Activated T-cell treated with anti-CD3 and anti-CD28 coated beads, Interleukin-2, amount 50 U/mL, for 24 hours (primary cell): Measurements from ENCODE around the gene LY6G6F.
A peak's percentile ranks its signal among the peaks of the same experiment; 100 is the strongest.

ENCODE experiments used
- DNase-seq: peaks from one replicate; pipeline ENCODE4 v3.0.0-alpha.2; 2020
- H3K27ac Mint-ChIP-seq: 2 replicates; pipeline ENCODE4 v1.8.0; 2020; ENCODE audit warnings: mild to moderate bottlenecking, mixed read lengths
- H3K27me3 Mint-ChIP-seq: 2 replicates; pipeline ENCODE4 v1.8.0; 2020; ENCODE audit warnings: mixed read lengths
- H3K36me3 Mint-ChIP-seq: 2 replicates; pipeline ENCODE4 v1.8.0; 2020; ENCODE audit warnings: low read depth, mixed read lengths
- H3K4me1 Mint-ChIP-seq: 2 replicates; pipeline ENCODE4 v1.8.0; 2020; ENCODE audit warnings: low read depth, mixed read lengths
- H3K4me3 Mint-ChIP-seq: 2 replicates; pipeline ENCODE4 v1.8.0; 2020; ENCODE audit warnings: mild to moderate bottlenecking, moderate library complexity, mixed read lengths
- H3K9me3 Mint-ChIP-seq: 2 replicates; pipeline ENCODE4 v1.8.0; 2020; ENCODE audit warnings: mixed read lengths

The LY6G6F gene

DNA sequence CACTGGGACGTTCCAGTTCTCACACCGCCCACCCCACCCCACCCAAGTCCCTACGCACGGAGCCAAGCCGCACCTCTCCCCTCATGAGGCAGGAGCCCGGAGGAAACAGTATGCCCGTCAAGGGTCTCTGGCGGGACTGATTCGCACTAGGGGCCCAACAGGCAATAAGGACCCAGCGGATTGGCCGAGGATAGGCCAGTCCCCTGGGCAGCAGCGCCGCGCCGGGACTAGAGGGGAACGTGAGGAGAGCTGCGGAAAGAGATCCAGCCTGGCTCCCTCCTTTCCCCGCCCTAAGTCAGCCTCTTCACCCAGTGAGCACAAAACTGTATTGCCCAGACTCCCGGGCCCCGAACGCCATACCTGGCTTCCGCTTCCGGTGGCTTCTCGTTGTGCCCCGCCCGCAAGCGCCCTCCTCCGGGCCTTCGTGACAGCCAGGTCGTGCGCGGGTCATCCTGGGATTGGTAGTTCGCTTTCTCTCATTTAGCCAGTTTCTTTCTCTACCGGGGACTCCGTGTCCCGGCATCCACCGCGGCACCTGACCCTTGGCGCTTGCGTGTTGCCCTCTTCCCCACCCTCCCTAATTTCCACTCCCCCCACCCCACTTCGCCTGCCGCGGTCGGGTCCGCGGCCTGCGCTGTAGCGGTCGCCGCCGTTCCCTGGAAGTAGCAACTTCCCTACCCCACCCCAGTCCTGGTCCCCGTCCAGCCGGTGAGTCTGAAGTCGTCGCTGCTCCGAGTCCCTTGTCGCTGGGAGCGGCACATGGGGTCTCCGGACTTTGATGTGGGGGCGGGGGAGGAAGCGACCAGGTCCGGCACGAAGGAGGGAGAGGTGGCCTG lies 40.9 kb upstream of the LY6G6F start, which contains the start of gene CSNK2B:
Gene CSNK2B, plus strand, starts transcription at position 580 of the 836 bp plus-strand sequence. CDS start 752 bp downstream, outside the sequence.
- H3K4me3 Mint-ChIP-seq = peak within 1 kb of the TSS; percentile 89
- no peaks in the 10 kb centered on the region for H3K9me3 Mint-ChIP-seq
- peaks cover 74% of the 10 kb centered on the region for H3K4me1 Mint-ChIP-seq
- no peaks in the 10 kb centered on the region for H3K27me3 Mint-ChIP-seq
- DNase-seq = peak; percentile 97
- peak within 1 kb of the TSS; percentile 97 for H3K27ac Mint-ChIP-seq
- peaks cover 100% of the 10 kb centered on the region for H3K36me3 Mint-ChIP-seq

DNA sequence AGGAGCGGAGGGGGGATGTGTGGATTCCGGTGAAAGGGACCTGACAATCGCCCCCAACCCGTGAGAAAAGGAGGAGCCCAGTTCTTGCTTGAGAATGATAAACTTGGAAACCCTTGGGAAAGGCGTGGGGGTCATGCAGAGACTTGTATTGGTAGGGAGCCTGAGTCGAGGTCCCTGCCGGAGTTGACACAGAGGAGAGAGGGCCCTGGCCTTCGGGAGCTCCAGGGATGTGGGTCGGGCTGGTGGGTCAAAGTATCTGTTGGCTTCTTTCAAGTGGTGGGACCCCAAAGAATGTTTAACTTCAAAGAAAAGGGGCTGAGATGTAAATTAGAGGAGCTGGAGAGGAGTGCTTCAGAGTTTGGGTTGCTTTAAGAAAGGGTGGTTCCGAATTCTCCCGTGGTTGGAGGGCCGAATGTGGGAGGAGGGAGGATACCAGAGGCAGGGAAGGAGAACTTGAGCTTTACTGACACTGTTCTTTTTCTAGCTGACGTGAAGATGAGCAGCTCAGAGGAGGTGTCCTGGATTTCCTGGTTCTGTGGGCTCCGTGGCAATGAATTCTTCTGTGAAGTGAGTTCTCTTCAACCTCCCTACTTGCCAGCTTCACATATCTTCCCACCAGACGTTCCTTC lies 40.2 kb upstream of the LY6G6F start:
- no peaks in the 10 kb centered on the region for H3K27me3 Mint-ChIP-seq
- no peaks in the 10 kb centered on the region for H3K9me3 Mint-ChIP-seq
- H3K4me3 Mint-ChIP-seq = peak overlapping the region; percentile 89
- peaks cover 67% of the 10 kb centered on the region for H3K4me1 Mint-ChIP-seq
- DNase-seq = no peak
- peaks cover 100% of the 10 kb centered on the region for H3K36me3 Mint-ChIP-seq
- peak overlapping the region; percentile 97 for H3K27ac Mint-ChIP-seq

DNA sequence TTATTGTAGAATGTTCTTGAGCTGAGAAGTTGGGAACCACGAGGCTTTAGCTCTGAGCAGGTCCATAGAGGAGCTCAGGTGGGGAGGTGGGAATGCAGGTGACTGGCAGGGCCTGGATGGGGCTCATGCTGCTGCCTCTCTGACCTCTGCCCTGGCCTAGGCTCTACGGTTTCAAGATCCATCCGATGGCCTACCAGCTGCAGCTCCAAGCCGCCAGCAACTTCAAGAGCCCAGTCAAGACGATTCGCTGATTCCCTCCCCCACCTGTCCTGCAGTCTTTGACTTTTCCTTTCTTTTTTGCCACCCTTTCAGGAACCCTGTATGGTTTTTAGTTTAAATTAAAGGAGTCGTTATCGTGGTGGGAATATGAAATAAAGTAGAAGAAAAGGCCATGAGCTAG lies 37.0 kb upstream of the LY6G6F start, which contains the start of gene LY6G5B:
Gene LY6G5B, plus strand, starts transcription at position 301 of the 400 bp plus-strand sequence. CDS start 975 bp downstream, outside the sequence.
- H3K4me1 Mint-ChIP-seq = peaks cover 38% of the 10 kb centered on the region
- DNase-seq = no peak
- no peak within 1 kb of the TSS for H3K4me3 Mint-ChIP-seq
- H3K9me3 Mint-ChIP-seq = no peaks in the 10 kb centered on the region
- H3K27me3 Mint-ChIP-seq = no peaks in the 10 kb centered on the region
- peaks cover 95% of the 10 kb centered on the region for H3K36me3 Mint-ChIP-seq
- peak within 1 kb of the TSS; percentile 79 for H3K27ac Mint-ChIP-seq

DNA sequence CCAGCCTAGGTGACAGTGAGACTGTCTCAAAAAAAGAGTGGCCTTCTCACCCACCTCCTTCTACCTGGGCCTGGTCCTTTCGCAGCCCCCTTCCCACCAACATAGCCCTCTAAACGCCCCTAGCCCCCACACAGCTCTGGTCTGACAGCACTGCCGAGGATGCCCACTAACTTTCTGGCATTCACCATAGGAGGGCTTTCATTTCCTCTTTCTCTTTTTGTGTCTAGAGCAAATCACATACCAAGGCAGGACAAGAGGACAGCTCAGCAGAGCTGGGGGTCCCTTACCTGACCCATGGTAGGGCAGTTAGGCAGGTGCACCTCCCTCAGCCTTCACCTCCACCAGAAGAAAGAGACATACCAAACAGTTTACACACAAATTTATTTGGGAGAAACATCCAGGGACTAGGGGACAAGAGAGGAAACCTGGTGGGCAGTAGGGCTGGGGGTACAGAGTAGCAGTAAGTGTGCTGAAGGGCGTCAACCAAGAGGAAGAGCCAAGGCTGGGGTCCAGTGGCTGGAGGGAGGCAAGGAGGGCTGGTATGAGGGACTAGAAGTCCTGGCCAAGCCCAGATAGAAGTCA lies 30.3 kb upstream of the LY6G6F start:
- no peak for DNase-seq
- Mint-ChIP-seq H3K27ac (peak overlapping the region; percentile 9), H3K4me1 (peaks cover 14% of the 10 kb centered on the region), H3K27me3 (no peaks in the 10 kb centered on the region), H3K9me3 (no peaks in the 10 kb centered on the region), H3K36me3 (peaks cover 37% of the 10 kb centered on the region), H3K4me3 (no peak overlapping the region)

DNA sequence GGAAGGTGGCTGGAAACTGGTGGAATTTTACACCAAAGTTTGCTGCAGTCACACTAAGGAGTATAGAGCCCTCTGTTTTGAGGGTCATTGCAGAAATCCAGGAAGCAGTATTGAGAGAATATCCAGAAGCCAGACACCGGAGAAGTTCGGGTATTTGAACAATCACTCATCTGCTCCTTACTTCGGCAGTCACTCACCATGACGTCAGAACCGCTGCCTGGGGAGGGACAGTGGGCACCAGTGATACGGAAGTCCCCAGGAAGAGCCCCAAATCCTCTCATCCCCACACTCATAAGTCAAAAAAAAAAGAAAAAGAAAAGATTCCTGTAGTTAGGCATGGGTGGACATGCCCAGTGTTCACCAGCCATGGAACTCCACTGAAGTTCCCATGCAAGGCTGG lies 29.8 kb upstream of the LY6G6F start:
- no peaks in the 10 kb centered on the region for H3K9me3 Mint-ChIP-seq
- no peaks in the 10 kb centered on the region for H3K27me3 Mint-ChIP-seq
- no peak for DNase-seq
- H3K36me3 Mint-ChIP-seq = peaks cover 32% of the 10 kb centered on the region
- H3K4me3 Mint-ChIP-seq = no peak overlapping the region
- no peak overlapping the region for H3K27ac Mint-ChIP-seq
- peaks cover 19% of the 10 kb centered on the region for H3K4me1 Mint-ChIP-seq

DNA sequence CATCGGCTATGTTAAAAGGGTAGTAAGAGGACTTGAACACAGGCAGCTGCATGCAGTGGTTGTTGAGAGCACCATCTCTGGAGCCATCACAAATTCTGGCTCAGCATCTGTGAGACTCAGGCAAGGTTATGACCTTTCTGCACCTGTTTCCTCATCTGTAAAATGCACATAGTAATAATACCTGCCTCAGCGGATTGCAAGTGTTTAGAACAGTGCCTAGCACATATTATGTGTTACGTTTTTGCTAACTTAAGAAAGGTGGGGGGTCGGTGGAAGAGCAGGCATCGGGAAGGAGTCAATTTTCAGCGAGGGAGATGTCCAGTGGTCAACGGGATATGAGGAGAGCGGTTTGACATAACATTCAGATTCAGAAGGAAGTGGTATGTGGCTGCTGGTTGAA lies 28.7 kb upstream of the LY6G6F start:
- H3K36me3 Mint-ChIP-seq = peaks cover 21% of the 10 kb centered on the region
- H3K9me3 Mint-ChIP-seq = no peaks in the 10 kb centered on the region
- H3K27me3 Mint-ChIP-seq = no peaks in the 10 kb centered on the region
- no peak overlapping the region for H3K27ac Mint-ChIP-seq
- no peak overlapping the region for H3K4me3 Mint-ChIP-seq
- H3K4me1 Mint-ChIP-seq = peaks cover 20% of the 10 kb centered on the region
- no peak for DNase-seq

DNA sequence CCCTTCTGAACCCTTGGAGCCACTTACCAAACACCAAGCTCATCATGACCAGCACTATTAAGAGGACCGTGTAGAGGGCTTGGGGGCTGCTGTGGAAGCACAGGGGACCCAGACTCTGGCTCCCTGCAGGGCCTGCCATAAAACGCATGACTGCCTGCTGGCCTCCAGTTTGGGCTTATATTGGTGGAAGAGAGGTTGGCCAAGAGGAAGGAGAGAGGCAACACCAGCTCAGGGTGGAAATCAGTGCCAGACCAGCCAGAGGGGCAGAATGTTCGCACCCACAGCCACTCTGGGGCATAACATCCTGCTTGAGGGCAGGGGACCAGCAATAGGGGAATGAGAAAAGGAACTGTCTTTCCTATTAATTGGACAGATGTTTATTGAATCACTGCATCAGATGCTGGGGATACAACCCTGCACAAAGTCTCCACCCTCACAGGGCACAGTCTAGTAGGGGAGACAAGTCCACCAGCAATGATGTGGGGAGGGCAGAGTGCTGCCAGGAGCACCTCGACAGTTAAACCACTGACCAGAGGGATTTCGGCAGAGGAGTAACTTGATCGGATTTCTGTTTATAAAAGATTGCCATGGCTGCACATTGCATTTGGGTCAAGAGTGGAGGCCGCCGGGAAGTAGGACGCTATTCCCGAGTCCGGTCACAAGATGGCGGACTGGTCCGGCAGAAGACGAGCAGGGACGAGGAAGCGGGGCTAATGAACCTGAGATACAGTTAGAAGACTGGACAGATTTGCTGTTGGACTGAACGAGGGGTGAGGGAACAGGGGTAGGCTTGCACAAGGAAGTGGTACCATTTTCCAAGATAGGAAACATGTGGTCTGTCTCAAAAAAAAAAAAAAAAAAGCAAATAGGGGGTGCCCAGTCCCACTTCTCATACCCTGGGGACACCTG lies 26.2 kb upstream of the LY6G6F start, which contains the start of gene LY6G5C:
Gene LY6G5C, minus strand, starts transcription at position 842 of the 909 bp plus-strand sequence. Its CDS starts 694 bp downstream, at position 148.
- peak within 1 kb of the TSS; percentile 79 for H3K4me3 Mint-ChIP-seq
- peaks cover 13% of the 10 kb centered on the region for H3K36me3 Mint-ChIP-seq
- peak within 1 kb of the TSS; percentile 75 for H3K27ac Mint-ChIP-seq

DNA sequence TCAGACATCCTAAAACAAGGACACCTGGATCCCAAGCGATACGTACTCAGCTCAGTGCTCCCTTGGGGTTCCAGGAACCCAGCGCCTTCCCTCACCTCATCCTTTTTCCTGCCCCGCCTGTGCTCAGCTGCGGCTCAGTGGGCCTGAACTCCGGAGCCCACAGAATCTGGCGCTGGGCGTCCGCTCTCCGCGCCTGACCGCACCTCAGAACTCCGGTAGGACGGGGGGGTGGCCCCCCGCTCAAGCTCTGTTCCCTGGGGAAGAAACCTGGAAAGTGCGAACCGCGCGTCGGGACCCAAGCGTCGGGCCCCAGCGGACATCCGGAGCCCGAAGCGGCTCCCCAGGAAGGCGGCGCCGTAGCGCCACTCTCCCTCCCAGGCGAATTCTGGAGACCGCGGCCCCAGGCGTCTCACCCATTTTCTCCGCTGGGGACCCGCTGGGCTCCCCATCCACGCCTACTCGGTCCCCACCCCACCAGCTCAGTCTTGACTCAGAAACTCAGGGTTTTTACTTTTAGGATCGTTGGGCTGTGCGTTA lies 25.5 kb upstream of the LY6G6F start:
- Mint-ChIP-seq H3K36me3 (peaks cover 18% of the 10 kb centered on the region), H3K4me1 (peaks cover 20% of the 10 kb centered on the region), H3K4me3 (peak overlapping the region; percentile 79)

More for the DNA sequence above, 26.2 kb upstream of the LY6G6F start, which contains the start of gene LY6G5C:
- Mint-ChIP-seq H3K4me1 (peaks cover 20% of the 10 kb centered on the region), H3K27me3 (no peaks in the 10 kb centered on the region), H3K9me3 (no peaks in the 10 kb centered on the region)
- DNase-seq = peak; percentile 77

DNA sequence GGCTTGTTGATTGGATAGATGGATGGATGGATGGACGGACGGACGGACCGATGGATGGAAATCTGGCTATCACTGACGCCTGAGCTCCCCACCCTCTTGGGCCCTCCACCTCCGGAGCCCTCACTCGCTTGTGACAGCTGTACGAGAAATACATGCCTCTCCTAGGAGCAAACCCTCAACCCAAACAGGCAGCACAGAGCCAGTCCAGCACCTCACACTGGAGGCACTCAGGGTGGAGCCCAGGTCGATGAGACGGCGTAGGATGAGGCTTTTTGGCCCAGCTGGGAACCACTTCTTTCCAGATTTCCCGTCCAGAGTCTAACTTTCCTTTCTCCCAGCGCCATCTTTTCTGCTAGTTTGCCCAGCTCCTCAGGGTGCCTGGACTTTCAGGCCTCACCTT lies 23.1 kb upstream of the LY6G6F start:
- H3K9me3 Mint-ChIP-seq = no peaks in the 10 kb centered on the region
- no peak for DNase-seq
- H3K4me1 Mint-ChIP-seq = peaks cover 20% of the 10 kb centered on the region
- H3K36me3 Mint-ChIP-seq = peaks cover 41% of the 10 kb centered on the region
- H3K27ac Mint-ChIP-seq = no peak overlapping the region
- no peak overlapping the region for H3K4me3 Mint-ChIP-seq
- H3K27me3 Mint-ChIP-seq = no peaks in the 10 kb centered on the region

More for the DNA sequence above, 25.5 kb upstream of the LY6G6F start:
- Mint-ChIP-seq H3K27me3 (no peaks in the 10 kb centered on the region), H3K27ac (peak overlapping the region; percentile 75), H3K9me3 (no peaks in the 10 kb centered on the region)
- peak; percentile 67 for DNase-seq

DNA sequence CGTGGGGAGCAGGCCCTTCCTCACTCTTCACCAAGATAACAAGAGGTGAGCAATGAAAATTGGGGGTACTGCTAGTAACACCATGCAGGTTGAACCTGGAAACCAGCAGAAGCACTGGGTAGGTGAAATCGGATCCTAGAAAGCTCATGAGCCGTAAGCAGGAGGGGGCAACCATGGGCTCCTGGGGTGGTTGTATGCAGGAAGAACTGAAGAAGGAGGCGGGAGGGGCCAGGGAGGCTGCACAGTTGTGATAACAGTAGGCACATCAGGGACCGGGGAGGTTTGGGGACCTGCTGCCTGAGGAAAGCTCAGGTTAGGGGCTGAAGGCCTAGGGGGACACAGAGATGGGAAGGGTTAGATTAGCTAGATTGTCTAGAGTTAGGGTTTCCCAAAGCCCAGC lies 20.2 kb upstream of the LY6G6F start:
- DNase-seq = no peak
- peaks cover 14% of the 10 kb centered on the region for H3K4me1 Mint-ChIP-seq
- H3K27ac Mint-ChIP-seq = no peak overlapping the region
- H3K27me3 Mint-ChIP-seq = no peaks in the 10 kb centered on the region
- peaks cover 69% of the 10 kb centered on the region for H3K36me3 Mint-ChIP-seq
- no peaks in the 10 kb centered on the region for H3K9me3 Mint-ChIP-seq
- H3K4me3 Mint-ChIP-seq = no peak overlapping the region

DNA sequence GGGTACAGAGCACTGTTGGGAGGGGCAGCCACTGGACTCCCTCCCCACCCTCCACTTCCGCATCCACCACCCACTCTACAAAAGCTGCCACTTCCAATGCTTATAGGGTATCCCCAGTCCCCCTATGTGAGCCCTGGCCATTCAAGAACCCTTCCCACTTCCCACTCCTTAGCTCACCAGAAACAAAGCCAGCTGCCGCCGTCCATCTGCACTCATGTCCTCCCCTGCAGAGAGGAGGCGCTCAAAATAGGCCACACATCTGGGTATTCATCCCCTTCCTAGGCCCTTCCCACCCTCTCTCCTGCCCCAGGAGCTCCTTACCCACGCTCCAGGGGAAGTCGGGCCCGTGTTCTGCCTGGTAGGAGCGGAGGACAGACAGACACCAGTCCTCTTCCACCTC lies 19.3 kb upstream of the LY6G6F start:
- no peak for DNase-seq
- peaks cover 75% of the 10 kb centered on the region for H3K36me3 Mint-ChIP-seq
- peaks cover 9% of the 10 kb centered on the region for H3K4me1 Mint-ChIP-seq
- H3K4me3 Mint-ChIP-seq = no peak overlapping the region
- no peaks in the 10 kb centered on the region for H3K9me3 Mint-ChIP-seq
- no peak overlapping the region for H3K27ac Mint-ChIP-seq
- H3K27me3 Mint-ChIP-seq = no peaks in the 10 kb centered on the region

DNA sequence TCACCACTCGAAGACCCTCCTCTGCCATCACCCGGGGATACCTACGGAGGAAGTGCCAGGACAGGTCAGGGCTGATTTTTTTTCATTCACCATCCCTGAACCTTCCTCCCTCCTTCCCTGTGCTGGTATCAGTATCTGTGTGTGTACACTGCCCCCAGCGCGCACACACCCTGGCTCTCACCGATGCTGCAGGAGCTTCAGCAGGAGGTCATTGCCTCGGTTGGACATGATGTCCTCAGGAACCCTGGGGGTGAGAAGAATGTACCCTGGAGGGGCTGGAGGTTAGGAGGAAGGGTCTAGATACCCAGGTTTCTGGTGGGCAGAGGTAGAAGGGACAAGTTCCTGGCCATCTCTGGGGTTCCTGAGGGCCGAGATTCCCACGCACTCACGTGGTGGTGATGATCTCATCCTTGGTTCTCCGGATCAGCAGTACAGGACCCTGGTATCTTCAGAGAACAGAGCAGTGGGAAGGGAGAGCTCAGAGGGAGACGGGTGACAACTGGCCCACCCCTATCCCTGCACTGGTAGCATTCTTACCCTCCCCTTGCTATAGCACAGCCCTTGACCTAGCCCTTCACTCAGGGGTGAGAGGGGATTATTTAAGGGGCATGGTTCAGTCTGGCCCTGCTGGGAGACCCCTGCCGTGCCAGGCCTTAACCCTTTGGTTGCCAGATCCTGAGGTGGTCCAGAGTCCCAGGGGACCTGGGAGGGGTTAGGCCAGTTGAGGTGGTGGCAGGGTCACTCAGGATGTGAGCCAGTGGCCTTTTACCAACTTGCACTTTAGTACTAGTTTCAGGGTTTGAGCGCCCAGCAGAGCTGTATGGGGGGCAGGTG lies 18.6 kb upstream of the LY6G6F start:
- H3K4me3 Mint-ChIP-seq = no peak overlapping the region
- no peaks in the 10 kb centered on the region for H3K9me3 Mint-ChIP-seq
- DNase-seq = no peak
- H3K4me1 Mint-ChIP-seq = peaks cover 9% of the 10 kb centered on the region
- H3K27me3 Mint-ChIP-seq = no peaks in the 10 kb centered on the region
- H3K36me3 Mint-ChIP-seq = peaks cover 81% of the 10 kb centered on the region
- peak overlapping the region; percentile 44 for H3K27ac Mint-ChIP-seq
